IPS-11a (cell line): ENCODE results near the gene KEAP1.

Experiments used
- H3K4me3 ChIP-seq: one replicate; pipeline ENCODE4 v1.5.1; 2013; ENCODE audit warnings: low read depth, low read length, control low read depth

KEAP1 gene

GRCh38 chr19:10525636-10526035, 22.5 kb upstream of the KEAP1 start:
- H3K4me3 ChIP-seq = no peak overlapping the region

GRCh38 chr19:10523135-10523636, 20.0 kb upstream of the KEAP1 start:
- no peak overlapping the region for H3K4me3 ChIP-seq

- no peak overlapping the region for H3K4me3 ChIP-seq
Observed at GRCh38 chr19:10521461-10522171, 18.5 kb upstream of the KEAP1 start.

GRCh38 chr19:10520652-10521318, 17.6 kb upstream of the KEAP1 start:
- no peak overlapping the region for H3K4me3 ChIP-seq

- H3K4me3 ChIP-seq = no peak overlapping the region
Observed at GRCh38 chr19:10519421-10519820, 16.3 kb upstream of the KEAP1 start.

GRCh38 chr19:10518444-10519361, 15.5 kb upstream of the KEAP1 start:
- peak overlapping the region; percentile 30 for H3K4me3 ChIP-seq

- peak overlapping the region; percentile 50 for H3K4me3 ChIP-seq
Observed at GRCh38 chr19:10517760-10518443, 14.7 kb upstream of the KEAP1 start.

- H3K4me3 ChIP-seq = peak within 1 kb of the TSS; percentile 50
Observed at GRCh38 chr19:10517361-10517759, 14.2 kb upstream of the KEAP1 start, which contains the start of gene S1PR5. TSS of gene S1PR5 (minus strand) at chr19:10517447. CDS start at chr19:10515011, 2,436 bp downstream.

GRCh38 chr19:10516671-10517286, 13.6 kb upstream of the KEAP1 start:
- peak overlapping the region; percentile 50 for H3K4me3 ChIP-seq

- no peak overlapping the region for H3K4me3 ChIP-seq
Observed at GRCh38 chr19:10516064-10516385, 12.9 kb upstream of the KEAP1 start.

- peak overlapping the region; percentile 41 for H3K4me3 ChIP-seq
Observed at GRCh38 chr19:10514211-10515145, 11.3 kb upstream of the KEAP1 start.

GRCh38 chr19:10513223-10513622, 10.1 kb upstream of the KEAP1 start:
- H3K4me3 ChIP-seq = no peak overlapping the region

GRCh38 chr19:10510301-10510802, 7.2 kb upstream of the KEAP1 start:
- no peak overlapping the region for H3K4me3 ChIP-seq

- no peak overlapping the region for H3K4me3 ChIP-seq
Observed at GRCh38 chr19:10508707-10509106, 5.6 kb upstream of the KEAP1 start.

- no peak overlapping the region for H3K4me3 ChIP-seq
Observed at GRCh38 chr19:10508036-10508435, 4.9 kb upstream of the KEAP1 start.

GRCh38 chr19:10505583-10506229, 2.5 kb upstream of the KEAP1 start:
- H3K4me3 ChIP-seq = no peak overlapping the region

- H3K4me3 ChIP-seq = peak overlapping the region; percentile 83
Observed at GRCh38 chr19:10502524-10503001, 593 bp downstream of the KEAP1 start.

- peak overlapping the region; percentile 83 for H3K4me3 ChIP-seq
Observed at GRCh38 chr19:10501971-10502523, 1.1 kb downstream of the KEAP1 start.
